AG04450 (cell line): Measurements from ENCODE around the gene DENND5B. TPM values are rescaled to one million over a fixed set of nuclear protein-coding genes. Genes with fewer than 3 reads are reported as not detected.

Experiments
- CTCF ChIA-PET: fragments of 300-600, 350-600 bp; formaldehyde crosslinking; extraction: SDS; loops from one replicate; lab custom pipeline; 2022; ENCODE audit warnings: antibody characterized with exemption, inconsistent platforms; lab: Charles Lee
- POLR2A ChIA-PET: fragments of 350-600 bp; formaldehyde crosslinking; extraction: SDS; loops from one replicate; lab custom pipeline; 2021; ENCODE audit warnings: antibody characterized with exemption, inconsistent platforms; lab: Yijun Ruan, JAX
- DNase-seq: peaks from one replicate; pipeline ENCODE4 v3.0.0-alpha.2; 2011; ENCODE audit warnings: low read depth, low spot score
- H3K27ac ChIP-seq: one replicate; pipeline ENCODE4 v1.5.1; 2012; ENCODE audit warnings: low read depth, low read length, control low read depth
- H3K27me3 ChIP-seq: one replicate; pipeline ENCODE4 v1.6.0; 2012; ENCODE audit warnings: low read length; ENCODE audit not compliant: control insufficient read depth, insufficient read depth
- H3K4me3 ChIP-seq: 2 replicates; pipeline ENCODE4 v1.5.1; 2011; ENCODE audit warnings: mild to moderate bottlenecking, low read depth, low read length, control low read depth
- H3K9me3 ChIP-seq: 2 replicates; pipeline ENCODE4 v1.5.1; 2012; ENCODE audit warnings: low read length; ENCODE audit not compliant: control insufficient read depth, insufficient read depth
- polyA plus RNA-seq: library from polyadenylated mRNA; depleted of rRNA; stranded (reverse); fragments of >200 nt; gene quantifications from 2 replicates; pipeline ENCODE4 v1.2.3, GENCODE V29; 2011
- TF ChIP-seq, protein P1 (sequence below): IDR thresholded peaks from 2 replicates; pipeline ENCODE4 v1.5.1; 2011; ENCODE audit warnings: low read depth, low read length, control low read depth, inconsistent platforms

Gene DENND5B
- polyA plus RNA-seq, 1 experiment, result 17.3 TPM

DNA sequence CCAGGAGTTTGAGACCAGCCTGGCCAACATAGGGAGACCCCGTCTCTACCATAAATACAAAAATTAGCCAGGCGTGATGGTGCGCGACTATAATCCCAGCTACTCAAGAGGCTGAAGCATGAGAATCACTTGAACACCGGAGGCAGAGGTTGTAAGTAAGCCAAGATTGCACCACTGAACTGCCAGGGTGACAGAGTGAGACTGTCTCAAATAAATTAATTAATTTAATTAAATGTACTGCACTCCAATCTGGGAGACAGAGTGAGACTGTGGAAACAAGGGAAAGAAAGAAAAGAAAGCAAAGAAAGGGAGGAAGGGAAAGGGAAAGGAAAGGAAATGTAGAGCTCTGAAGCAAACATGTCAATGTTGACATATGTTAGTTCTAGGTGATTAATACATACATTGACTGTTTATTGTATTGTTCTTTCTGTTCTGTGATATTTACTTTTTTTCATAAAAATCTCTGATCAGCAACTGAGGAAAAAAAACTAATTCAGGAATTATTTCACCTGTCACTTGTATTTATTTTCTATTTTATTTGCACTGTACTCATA lies 99.6 kb downstream of the DENND5B start:
- no peak for DNase-seq
- CTCF ChIA-PET, result interaction anchor here (1.0 to 1.1 kb wide), 2 partner anchors 27 to 88 kb away, joined by 3 to 5 read pairs; no protein-coding TSS in a partner anchor
- no peaks in the 10 kb centered on the region for H3K9me3 ChIP-seq
- no peaks in the 10 kb centered on the region for H3K27me3 ChIP-seq
- no peak overlapping the region for H3K4me3 ChIP-seq
- no peak overlapping the region for H3K27ac ChIP-seq
- TF ChIP-seq, protein P1, sequence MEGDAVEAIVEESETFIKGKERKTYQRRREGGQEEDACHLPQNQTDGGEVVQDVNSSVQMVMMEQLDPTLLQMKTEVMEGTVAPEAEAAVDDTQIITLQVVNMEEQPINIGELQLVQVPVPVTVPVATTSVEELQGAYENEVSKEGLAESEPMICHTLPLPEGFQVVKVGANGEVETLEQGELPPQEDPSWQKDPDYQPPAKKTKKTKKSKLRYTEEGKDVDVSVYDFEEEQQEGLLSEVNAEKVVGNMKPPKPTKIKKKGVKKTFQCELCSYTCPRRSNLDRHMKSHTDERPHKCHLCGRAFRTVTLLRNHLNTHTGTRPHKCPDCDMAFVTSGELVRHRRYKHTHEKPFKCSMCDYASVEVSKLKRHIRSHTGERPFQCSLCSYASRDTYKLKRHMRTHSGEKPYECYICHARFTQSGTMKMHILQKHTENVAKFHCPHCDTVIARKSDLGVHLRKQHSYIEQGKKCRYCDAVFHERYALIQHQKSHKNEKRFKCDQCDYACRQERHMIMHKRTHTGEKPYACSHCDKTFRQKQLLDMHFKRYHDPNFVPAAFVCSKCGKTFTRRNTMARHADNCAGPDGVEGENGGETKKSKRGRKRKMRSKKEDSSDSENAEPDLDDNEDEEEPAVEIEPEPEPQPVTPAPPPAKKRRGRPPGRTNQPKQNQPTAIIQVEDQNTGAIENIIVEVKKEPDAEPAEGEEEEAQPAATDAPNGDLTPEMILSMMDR, result no peak
- POLR2A ChIA-PET, result interaction anchor here (0.6 kb wide), 1 partner anchor 88 kb away, joined by 3 read pairs; no protein-coding TSS in a partner anchor

DNA sequence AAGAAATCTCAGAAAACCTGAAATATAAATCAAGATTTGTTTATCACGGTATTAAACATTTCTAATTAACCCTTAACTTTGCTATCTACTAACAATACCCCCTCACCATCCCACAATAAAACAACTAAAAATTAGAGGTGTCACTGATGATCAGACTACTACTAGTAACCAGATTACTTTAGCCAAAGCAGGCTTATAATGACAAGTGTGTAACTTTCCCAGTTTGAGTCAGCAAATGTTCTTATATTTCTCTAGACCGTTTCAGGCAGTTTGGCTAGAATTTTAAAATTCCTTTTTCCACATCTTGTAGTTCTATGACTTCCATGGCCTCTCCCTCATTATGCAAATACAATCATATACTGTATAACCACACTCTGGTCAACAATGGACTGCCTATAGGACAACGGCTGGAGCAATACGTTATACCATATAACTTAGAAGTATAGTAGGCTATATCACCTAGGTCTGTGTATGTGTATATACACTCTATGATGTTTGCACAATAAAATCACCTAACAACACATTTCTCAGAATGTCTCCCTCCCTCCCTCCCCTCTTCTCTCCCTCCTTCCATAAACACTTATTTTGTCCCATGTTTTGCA lies 102.1 kb downstream of the DENND5B start:
- TF ChIP-seq, protein P1, result no peak
- H3K27ac ChIP-seq, result no peak overlapping the region
- no peak for DNase-seq
- no peaks in the 10 kb centered on the region for H3K9me3 ChIP-seq
- ChIA-PET POLR2A (no interaction called here), CTCF (no interaction called here)
- no peaks in the 10 kb centered on the region for H3K27me3 ChIP-seq
- H3K4me3 ChIP-seq, result no peak overlapping the region

DNA sequence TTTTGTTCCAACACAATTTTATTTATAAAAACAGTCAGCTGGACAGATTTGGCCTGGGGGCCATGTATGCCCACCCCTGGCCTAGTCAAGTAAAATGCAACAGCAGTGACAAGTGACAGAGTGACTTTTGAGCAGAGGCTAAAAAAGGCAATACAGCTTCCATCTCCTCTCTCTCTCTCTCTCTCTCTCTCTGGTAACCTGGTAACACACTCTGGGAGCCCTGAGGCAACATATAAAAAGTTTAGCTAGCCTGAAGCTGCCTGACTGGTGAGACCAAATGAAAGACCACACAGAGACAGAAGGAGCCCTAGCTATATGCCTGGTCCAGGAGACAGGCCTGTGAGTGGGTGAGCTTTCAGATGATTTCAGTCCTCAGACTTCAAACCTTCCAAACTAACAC lies 105.4 kb downstream of the DENND5B start:
- Histone ChIP-seq H3K9me3 (no peaks in the 10 kb centered on the region), H3K4me3 (no peak overlapping the region), H3K27me3 (no peaks in the 10 kb centered on the region), H3K27ac (no peak overlapping the region)
- CTCF ChIA-PET, result no interaction called here
- POLR2A ChIA-PET, result interaction anchor here (0.7 kb wide), 1 partner anchor 23 kb away, joined by 3 read pairs; no protein-coding TSS in a partner anchor
- TF ChIP-seq, protein P1, result no peak
- no peak for DNase-seq

DNA sequence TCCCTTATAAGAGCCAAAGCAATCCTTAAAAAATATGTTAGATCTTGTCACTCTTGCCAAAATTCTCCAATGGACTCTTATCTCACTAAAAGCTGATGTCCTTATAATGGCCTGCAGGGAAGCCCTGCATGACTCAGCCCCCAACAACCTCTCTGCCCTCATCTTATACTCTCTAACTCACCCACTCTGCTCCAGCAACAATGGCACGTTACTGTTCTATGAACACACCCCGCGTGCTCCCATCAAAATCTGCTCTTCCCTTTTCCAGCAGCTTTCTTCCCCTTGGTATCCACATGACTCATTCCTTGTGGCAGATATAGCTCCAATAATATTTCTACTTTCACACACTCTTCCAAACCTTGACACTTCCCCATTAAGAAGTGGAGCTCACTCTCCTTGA lies 108.1 kb downstream of the DENND5B start:
- TF ChIP-seq, protein P1, result no peak
- ChIA-PET POLR2A (no interaction called here), CTCF (no interaction called here)
- Histone ChIP-seq H3K4me3 (no peak overlapping the region), H3K27me3 (no peaks in the 10 kb centered on the region), H3K27ac (no peak overlapping the region), H3K9me3 (no peaks in the 10 kb centered on the region)
- no peak for DNase-seq

DNA sequence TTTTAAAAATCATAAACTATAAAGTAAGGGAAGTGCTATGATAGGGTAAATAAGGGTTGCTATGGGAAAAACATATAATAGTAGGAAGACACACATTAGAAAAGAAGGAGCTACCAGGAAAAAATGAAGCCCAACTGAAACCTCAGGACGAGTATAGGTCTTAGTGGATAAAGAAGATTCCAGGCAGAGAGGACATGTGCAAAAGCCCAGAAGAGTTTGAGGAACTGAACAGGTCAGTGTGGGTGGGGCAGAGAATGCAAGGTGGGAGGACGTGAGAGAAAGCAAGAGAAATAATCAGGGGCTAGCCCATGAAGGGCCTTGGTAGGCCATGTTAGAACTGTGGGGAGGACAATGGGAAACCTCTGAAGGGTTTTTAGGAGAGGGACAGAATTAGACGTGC lies 109.5 kb downstream of the DENND5B start:
- H3K9me3 ChIP-seq, result no peaks in the 10 kb centered on the region
- ChIA-PET CTCF (interaction anchor here (0.5 kb wide), 1 partner anchor 545 kb away, joined by 4 read pairs; no protein-coding TSS in a partner anchor), POLR2A (no interaction called here)
- H3K27me3 ChIP-seq, result no peaks in the 10 kb centered on the region
- no peak overlapping the region for H3K27ac ChIP-seq
- TF ChIP-seq, protein P1, result no peak
- no peak overlapping the region for H3K4me3 ChIP-seq
- no peak for DNase-seq
